GM15510 (cell line): Measurements from ENCODE around the gene SNAPC2.
A peak's percentile ranks its signal among the peaks of the same experiment; 100 is the strongest.

Experiments used
- POLR2A ChIP-seq: IDR thresholded peaks from 3 replicates; pipeline ENCODE4 v1.6.1; 2011; ENCODE audit warnings: borderline replicate concordance; ENCODE audit not compliant: insufficient read length; ENCODE audit errors: extremely low read depth

Gene SNAPC2, protein sequence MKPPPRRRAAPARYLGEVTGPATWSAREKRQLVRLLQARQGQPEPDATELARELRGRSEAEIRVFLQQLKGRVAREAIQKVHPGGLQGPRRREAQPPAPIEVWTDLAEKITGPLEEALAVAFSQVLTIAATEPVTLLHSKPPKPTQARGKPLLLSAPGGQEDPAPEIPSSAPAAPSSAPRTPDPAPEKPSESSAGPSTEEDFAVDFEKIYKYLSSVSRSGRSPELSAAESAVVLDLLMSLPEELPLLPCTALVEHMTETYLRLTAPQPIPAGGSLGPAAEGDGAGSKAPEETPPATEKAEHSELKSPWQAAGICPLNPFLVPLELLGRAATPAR

DNA sequence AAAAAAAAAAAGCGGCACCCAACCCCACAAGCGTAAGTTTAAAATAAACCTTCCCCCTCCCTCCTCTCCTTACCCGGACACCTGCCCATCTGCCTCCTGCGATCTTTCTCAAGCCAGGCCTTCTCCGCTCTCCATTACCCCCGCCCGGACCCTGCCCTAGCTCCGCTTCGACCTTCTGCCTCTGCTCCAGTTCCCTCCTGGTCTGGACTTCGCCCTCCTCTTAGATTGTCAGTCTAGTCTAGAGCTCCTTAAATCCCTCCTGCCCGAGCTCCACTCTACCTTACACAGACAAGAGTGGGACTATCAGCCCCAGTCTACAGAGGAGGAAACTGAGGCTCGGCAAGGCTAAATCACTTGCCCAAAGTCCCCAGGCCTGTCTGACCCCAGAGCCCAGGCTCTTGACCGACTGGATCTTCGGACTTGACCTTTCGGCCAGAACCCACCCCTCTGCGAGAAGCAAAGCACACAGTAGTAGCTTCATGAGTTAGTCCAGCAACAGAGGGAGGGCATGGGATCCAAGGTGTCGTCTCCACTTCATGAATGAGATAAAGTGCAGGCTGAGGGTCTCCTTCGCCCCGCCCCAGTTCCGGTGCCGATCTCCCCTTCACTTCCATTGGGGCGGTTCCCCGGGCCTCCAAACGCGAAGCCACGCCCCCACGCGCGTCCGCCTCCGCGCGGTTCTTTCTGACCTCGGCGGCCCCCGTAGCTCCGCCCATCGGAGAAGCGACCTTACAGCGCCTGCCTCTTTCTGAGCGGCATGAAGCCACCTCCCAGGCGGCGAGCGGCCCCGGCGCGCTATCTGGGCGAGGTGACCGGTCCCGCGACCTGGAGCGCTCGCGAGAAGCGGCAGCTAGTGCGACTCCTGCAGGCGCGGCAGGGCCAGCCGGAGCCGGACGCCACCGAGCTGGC, at the start of gene SNAPC2:
Gene SNAPC2 (plus strand): TSS at position 729 of the 909 bp plus-strand sequence. CDS start 29 bp downstream, at position 758.
- TF ChIP-seq POLR2A, result peak; percentile 60

DNA sequence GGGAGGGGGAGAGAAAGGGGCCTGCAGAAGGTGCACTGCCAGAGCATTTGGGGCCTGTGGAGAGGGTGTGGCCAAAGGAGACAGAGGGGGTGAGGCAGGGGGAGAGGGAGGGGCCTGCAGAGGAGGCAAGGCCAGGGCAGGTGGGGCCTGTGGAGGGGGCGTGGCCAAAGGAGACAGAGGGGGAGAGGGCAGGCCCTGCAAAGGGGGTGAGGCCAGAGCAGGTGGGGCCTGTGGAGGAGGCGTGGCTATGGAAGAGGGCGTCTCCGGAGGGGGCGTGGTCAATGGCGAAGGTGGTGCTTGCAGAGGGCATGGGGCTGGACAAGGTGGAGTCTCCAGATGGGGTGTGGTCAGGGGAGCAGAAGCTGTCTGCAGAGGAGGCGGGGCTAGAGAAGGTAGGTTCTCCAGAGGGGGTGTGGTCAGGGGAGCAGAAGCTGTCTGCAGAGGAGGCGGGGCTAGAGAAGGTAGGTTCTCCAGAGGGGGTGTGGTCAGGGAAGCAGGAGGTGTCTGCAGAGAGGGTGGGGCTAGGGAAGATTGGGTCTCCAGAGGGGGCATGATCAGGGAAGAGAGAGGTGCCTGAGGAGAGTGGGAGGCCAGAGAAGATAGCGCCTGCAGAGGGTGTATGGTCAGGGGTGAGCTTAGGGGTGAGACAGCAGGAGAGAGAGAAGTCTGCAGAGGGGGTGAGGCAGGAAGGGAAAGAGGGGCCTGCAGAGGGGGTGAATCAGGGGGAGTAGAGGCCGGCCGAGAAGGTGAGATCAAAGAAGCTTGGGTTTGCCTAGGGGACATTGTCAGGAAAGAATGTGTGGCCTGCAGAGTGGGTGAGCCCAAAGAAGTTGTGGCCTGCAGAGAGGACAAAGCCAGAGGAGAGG, 49.3 kb upstream of the SNAPC2 start:
- TF ChIP-seq POLR2A, result no peak

DNA sequence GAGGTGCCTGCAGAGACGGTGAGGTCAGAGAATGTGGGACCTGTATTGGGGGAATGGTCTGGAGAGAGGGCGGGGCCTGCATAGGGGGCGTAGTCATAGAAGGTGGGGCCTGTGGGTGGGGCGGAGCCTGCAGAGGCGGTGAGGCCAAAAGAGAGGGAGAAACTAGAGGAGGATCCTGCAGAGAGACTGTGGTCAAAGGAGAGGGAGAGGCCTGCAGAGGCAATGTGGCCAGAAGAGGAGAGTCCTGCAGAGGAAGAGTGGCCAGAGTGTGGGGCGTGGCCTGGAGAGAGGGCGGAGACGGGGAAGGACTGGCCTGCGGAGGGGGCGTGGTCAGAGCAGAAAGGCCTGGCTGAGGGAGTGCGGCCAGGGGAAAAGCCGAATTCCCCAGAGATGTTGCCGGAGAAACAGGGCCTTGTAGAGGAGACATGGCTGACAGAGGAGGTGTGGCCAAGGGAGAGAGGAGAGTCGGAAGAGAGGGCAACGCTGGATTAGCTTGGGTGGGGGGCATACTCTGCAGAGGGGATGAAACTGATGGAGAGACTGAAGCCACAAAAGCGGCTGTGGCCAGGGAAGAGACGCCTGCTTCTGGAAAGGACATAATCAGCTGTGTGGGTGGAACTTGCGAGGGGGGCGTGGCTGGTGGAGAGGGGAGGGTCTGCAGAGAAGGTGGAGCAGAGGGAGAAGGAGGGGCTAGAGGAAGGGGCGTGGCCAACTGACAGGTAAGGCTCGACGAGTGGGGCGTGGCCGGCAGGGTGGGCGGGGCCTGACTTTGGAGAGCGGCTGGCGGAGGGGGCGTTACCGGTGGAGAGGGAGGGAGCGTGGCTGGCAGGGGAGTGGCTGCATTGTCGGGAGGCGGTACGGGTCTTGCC, 48.5 kb upstream of the SNAPC2 start:
- TF ChIP-seq POLR2A, result no peak

DNA sequence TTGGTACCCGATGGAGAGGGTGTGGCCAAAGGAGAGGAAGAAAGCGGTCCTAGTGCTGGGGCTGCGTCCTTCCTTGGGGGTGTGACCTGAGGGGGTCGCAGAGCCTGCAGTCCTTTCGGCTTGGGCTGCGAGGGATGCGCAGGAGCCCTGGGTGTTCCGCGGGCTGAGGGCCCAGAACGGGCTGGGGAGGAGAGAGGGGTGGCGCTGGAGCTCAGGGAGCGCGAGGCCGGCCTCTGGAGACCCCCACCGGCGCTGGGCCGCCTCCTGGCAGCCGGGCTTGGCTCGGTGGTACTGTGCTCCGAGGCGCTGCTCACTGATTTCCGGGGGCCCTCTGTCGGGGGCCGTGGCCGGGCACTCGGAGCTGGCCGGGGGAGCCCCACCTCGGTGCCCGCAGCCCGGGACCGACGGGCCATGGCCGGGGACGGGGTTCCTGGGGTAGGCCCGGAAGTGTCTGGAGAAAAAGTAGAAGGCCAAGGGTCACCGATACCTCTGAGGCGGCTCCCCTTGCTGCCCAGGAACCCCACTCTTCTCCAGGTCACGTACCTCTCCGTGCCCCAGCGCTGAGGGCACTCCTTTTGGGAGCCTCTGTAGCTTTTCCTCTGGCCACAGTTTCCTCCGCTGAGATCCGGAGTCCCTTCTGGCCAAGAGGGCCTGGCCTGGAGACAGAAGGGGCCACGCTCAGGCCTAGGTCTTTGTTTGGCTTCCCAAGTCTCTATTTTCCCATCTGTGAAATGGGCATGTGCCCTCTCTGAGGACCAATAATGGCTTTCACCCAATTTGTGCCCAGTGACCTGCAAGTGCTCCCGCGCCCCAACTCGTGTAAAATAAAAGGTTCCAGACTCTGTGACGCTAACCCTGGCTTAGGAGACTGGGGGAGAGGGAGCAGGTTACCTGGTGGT, 47.6 kb upstream of the SNAPC2 start:
- no peak for TF ChIP-seq POLR2A

DNA sequence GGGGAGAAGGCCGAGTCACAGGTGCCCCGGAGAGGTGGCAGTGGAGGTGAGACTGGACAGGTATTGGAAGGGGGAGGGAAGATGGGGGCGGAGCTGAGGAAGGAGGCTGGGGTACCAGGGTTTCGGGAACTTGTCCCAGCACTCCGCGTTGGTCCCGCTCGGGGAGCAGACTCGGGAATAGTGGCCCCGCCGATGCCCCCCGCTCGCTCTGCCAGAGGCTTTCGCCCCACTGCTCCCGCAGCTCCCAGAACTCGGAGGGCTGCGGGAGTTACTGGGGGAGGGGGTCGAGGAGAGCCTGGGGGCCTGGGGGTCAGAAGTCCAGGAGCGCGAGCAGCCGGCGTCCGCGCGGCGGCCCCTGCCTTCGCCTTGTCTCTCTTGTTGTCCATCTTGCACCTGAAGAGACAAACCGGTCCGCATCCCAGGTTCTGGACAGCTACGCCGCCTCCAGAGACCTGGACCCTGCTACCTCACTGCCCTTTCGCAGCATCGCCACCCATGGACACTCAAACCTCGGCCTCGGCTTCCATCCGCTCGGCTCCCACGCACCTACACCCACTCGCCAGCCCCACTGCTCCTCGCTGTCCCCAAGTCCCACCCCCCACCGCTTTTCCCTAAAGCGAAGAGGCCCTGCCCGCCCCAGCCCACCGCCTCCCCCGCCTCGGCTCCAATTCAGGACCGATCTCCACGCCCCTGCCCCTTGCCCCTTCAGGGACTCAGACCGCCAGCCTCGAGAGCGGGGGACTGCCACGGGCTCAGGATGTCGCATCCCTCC, 46.6 kb upstream of the SNAPC2 start:
- no peak for TF ChIP-seq POLR2A

DNA sequence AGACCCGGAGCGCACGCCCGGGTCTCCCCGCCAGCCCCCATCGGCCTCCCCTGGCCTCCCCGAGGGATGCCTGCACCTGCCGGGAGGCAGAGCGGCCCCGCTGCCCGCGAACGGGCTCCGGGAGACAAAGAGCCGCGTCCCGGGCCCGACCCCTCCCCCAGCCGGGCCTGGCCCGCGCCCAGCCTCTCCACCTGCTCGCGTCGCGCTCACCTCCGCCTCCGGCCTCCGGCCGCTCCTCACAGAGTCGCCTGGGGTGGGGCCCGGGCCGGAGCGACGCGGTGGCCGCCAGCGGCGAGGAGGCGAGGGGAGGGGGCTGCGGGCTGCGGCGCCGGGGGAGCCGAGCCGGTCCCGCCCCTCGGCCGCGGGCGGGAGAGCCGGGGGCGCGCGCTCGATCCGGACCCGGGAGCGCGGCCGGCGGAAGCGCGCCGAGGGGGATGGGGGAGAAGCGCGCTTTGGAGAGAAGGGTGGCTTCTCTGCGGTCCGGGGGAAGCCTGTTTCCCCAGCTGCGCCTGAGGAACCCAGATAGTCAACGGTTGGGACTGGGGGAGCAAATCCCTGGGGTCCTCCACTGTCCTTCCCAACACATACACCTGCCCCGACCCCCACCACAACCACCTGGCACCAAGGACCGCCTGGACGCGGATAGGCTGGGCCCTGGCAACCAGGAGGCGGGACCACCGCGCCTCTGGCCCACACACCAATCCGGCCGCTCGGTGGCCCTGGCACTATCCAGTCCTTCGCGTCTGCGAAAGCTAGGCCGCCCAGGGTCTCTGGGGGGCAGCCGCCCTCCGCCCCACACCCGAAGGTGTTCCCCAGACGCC, 45.9 kb upstream of the SNAPC2 start, which contains the start of gene PRR36:
Gene PRR36 (minus strand): TSS at position 315 of the 821 bp plus-strand sequence. CDS start 701 bp downstream, outside the sequence.
- no peak for TF ChIP-seq POLR2A

DNA sequence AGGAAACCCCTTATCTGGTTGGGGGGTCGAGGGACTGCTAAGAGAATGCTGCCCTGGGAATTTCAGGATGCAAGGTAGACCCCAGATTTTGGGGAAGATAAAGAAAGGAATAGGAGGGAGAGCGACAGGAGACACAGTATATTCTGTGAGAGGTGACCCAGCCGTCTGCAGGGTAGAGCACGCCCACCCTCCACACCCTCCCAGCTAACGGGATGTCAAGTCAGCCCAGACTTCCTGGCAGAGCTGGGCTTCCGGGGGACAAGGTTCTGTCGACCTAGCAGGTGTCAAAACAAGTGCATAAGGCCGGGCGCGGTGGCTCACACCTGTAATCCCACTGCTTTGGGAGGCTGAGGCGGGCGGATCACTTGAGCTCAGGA, 45.3 kb upstream of the SNAPC2 start:
- TF ChIP-seq POLR2A, result no peak

DNA sequence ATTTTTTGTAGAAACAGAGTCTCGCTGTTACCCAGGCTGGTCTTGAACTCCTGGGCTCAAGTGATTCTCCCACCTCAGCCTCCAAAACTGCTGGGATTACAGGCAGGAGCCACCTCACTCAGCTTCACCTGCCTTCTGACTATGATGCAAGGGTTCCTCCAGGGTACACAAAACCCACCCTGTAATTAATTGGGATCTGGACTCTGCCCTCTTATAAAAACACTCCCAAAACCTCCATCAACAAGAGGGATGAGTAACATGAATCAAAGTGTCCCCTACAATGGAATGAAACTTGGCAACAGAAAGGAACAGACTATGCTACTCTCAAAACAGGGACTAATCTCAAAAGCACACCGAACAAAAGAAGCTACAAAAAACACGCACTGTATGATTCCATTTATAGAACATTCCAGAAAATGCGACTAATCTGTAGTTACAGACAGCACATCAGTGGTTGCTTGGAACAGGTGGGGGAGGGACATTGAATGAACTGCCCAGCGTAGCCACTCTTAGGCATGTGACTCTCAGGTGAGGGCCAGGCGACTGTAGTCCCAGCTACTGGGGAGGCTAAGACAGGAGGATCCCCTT, 42.8 kb upstream of the SNAPC2 start:
- no peak for TF ChIP-seq POLR2A

DNA sequence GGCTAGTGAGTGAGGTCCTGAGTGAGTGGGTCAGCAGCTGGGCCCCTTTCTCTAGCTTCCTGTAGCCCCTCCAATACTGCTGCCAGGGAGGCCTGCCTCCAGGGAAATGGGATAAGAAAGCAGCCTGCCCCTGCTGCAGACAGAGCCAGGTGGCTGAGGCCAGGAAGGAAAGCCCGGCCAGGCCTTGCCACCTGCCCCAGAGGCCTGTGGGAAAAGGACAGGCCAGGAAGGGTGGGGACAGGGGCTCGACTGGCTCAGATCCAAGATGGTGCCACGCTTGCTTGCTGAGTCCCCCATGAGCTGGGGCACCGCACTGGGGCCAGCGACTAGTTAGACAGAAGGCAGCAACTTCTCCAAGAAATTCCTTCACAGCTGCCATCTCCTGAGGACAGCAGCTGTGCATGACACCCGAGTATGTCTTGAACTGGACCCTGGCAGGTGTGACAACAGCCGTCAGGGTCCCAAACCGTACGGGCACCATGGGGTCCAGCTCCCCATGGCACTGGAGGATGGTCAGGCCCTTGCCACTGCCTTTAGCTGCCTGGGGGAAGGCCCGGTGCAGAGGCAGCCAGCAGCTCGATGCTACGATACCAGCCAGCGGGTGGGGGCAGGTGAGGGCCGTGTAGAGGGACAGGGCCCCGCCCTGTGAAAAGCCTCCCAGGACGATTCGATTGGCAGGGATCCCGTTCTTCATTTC, 40.9 kb upstream of the SNAPC2 start:
- no peak for TF ChIP-seq POLR2A

DNA sequence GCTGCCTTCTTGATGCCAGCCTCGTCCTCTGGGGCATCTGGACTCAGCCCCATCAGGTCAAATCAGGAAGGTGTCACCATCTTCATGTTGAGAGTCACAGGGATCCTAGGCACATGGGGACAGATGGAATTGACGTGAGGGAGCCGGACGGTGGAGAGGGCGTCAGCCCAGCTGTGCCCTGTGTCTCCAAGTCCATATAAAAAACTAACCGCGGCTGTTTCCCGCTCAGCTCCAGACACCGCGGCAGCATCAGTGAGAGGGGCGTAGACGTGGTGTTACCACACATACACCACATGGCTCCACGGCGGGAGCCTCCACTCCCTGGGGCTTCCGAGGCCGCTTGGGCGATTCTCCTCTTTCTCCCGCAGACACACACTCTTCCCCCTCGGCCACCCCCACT, 40.3 kb upstream of the SNAPC2 start:
- no peak for TF ChIP-seq POLR2A

DNA sequence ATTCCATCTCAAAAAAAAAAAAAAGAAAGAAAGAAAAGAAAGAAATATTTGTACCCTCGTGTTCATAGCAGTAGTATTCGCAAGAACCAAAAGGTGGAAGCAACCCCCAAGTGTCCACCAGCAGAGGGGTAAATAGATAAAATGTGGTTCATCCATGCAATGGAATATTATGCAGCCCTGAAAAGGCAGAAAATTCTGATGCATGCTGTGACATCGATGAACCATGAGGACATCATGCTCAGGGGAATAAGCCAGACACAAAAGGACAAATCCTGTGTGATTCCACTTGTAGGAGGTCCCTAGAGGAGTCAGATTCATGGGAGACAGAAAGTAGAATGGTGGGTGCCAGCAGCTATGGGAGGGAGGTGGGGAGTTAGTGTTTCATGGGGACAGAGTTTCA, 38.2 kb upstream of the SNAPC2 start:
- TF ChIP-seq POLR2A, result no peak

DNA sequence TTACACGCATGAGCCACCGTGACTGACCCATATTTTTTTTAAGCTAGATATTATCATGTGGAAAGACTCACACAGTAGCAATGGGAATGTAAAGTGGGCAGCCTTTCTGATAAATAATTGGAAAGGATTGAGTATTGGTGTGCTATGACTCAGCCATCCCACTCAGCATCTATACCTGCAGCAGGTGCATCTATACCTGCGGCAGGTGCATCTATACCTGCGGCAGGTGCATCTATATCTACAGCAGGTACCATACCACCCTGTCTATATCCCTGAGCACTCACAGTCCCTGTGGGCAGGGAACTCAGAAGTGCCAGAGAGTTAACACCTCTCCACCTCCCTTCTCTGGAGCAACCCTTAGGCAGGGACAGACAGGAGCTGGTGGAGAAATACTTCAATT, 37.0 kb upstream of the SNAPC2 start:
- no peak for TF ChIP-seq POLR2A
